Heart right ventricle (tissue), 16 donors: Measurements from ENCODE around the gene CLTA. TPM values are rescaled to one million over a fixed set of nuclear protein-coding genes. Genes with fewer than 3 reads are reported as not detected.

ENCODE experiments used
- ATAC-seq, 8 donors: fragments of 200-7000 bp; cut with Tn5 transposase; one replicate each; pipeline ENCODE4 v1.9.1; 2020; ENCODE audit warnings: mild to moderate bottlenecking in 8 of 8, moderate library complexity in 8 of 8, moderate number of reproducible peaks in 1 of 8
- DNase-seq, 2 donors: peaks; one replicate each; pipeline ENCODE4 v3.0.0-alpha.2; 2020
- H3K27ac ChIP-seq, 10 donors: fragments of 200-600 bp; sonication (generic) in 2 of 10; one replicate each; pipeline versions ENCODE4 v1.5.0 to v1.8.0; 2020 to 2022; ENCODE audit warnings: mild to moderate bottlenecking in 3 of 10
- H3K27me3 ChIP-seq, 7 donors: fragments of 200-600 bp; one replicate each; pipeline ENCODE4 v1.8.0; 2021 to 2022; ENCODE audit warnings: mild to moderate bottlenecking in 2 of 7
- H3K36me3 ChIP-seq, 9 donors: fragments of 200-600 bp; sonication (generic) in 1 of 9; one replicate each; pipeline versions ENCODE4 v1.5.0 to v1.8.0; 2020 to 2022; ENCODE audit warnings: mild to moderate bottlenecking in 2 of 9
- H3K4me1 ChIP-seq, 9 donors: fragments of 200-600 bp; sonication (generic) in 1 of 9; one replicate each; pipeline versions ENCODE4 v1.5.0 to v1.8.0; 2020 to 2022; ENCODE audit warnings: mild to moderate bottlenecking in 4 of 9
- H3K4me3 ChIP-seq, 10 donors: fragments of 200-600 bp; sonication (generic) in 2 of 10; one replicate each; pipeline versions ENCODE4 v1.5.0 to v1.8.0; 2020 to 2022; ENCODE audit warnings: mild to moderate bottlenecking in 7 of 10, moderate library complexity in 2 of 10
- H3K9me3 ChIP-seq, 11 donors: fragments of 200-600 bp in 10 of 11; sonication (generic) in 2 of 11; one replicate each; pipeline versions ENCODE4 v1.5.0 to v1.8.0; 2013 to 2022; ENCODE audit warnings: mild to moderate bottlenecking in 2 of 11, control low read depth in 1 of 11, moderate library complexity in 1 of 11
- WGBS, 2 donors: extraction: QIAGEN DNeasy Blood & Tissue Kit; methylation state at CpG; one replicate each; pipeline ENCODE4 v1.1.7; 2013; ENCODE audit warnings: inconsistent platforms in 1 of 2; 5-methylcytosine and 5-hydroxymethylcytosine counted together
- intact Hi-C, 10 donors: fragments of 100-400 bp; cut with DNase I; formaldehyde crosslinking; loops; one replicate each; pipeline versions ENCODE4 v1.11.1 to v1.14.2; 2022
- polyA plus RNA-seq, 2 donors: library from polyadenylated mRNA; stranded (reverse); fragments of 200-250 nt; gene quantifications; one replicate each; pipeline ENCODE4 v1.2.3, GENCODE V29; 2013
- total RNA-seq, 10 donors: library from RNA; stranded (reverse); fragmentation: NEBNext Ultra II Directional in 3 of 10; extraction: Animal tissue kit (Norgen Biotek cat#: 25700) in 3 of 10; gene quantifications; one replicate each; pipeline versions ENCODE4 v1.2.1 to v1.2.4, GENCODE V29; 2021 to 2023
- TF ChIP-seq, protein P1 (sequence below), 9 donors: fragments of 200-600 bp; sonication (generic) in 2 of 9; IDR thresholded peaks; one replicate each; pipeline versions ENCODE4 v1.5.0 to v1.8.0; 2021 to 2022; ENCODE audit warnings: antibody characterized with exemption in 9 of 9, mild to moderate bottlenecking in 5 of 9, moderate library complexity in 1 of 9
- donor health status: Arrhythmogenic right ventricular cardiomyopathy.
- donor health status: ischemic (EF 13 %, LVEDD 7.1; RV severe dilation, severe dysfunction).
- donor health status: healthy with polysubstance abuse.
- donor health status: DM: no; HTN: yes; CAD: no.
- donor health status: DM: no; HTN: no; CAD: no.
- donor health status: ischemic (EF 25% LVEDD 6.9; RV normal size, moderate dysfunction).
- donor health status: ischemic (EF 25% LVEDD 5.7; RV mildly dilated, moderate dysfunction).
- donor health status: healthy.
- donor health status: DM: yes; HTN: yes; CAD: no.
- donor health status: Ischemic cardiomyopathy.
- donor health status: ischemic (EF 35%, LVEDD 5.7; RV mildly dilated, moderate dysfunction).
- donor health status: nonischemic (EF 11% LVEDD 7.7; RV severe dilation, severe dysfunction).
- donor health status: DM: yes; HTN: yes; CAD: no.
- donor health status: PGD.
- donor health status: ischemic (EF 29% LVEDD 5.4; RV normal size, mild dysfunction).
- donor health status: nonischemic (EF 23%, LVEDD 6.1; RV moderate dilation, normal function).

CLTA gene
- total and polyA plus RNA-seq, 12 donors: 34.3 to 138 (median 48.8) TPM

- H3K4me3 ChIP-seq: no peak overlapping the region
- no peaks in the 10 kb centered on the region for H3K9me3 ChIP-seq
- no peaks in the 10 kb centered on the region for H3K27me3 ChIP-seq
- peaks cover 4 to 18% (median 13%) of the 10 kb centered on the region in 9 donors for H3K4me1 ChIP-seq
- DNase-seq (no peak), ATAC-seq (no peak)
- intact Hi-C loops: loop anchor here in 1 of 10 donors (5.0 kb wide), 1 partner anchor 140 kb away; no protein-coding TSS in a partner anchor
- no peak overlapping the region for H3K27ac ChIP-seq
- TF ChIP-seq, protein P1, sequence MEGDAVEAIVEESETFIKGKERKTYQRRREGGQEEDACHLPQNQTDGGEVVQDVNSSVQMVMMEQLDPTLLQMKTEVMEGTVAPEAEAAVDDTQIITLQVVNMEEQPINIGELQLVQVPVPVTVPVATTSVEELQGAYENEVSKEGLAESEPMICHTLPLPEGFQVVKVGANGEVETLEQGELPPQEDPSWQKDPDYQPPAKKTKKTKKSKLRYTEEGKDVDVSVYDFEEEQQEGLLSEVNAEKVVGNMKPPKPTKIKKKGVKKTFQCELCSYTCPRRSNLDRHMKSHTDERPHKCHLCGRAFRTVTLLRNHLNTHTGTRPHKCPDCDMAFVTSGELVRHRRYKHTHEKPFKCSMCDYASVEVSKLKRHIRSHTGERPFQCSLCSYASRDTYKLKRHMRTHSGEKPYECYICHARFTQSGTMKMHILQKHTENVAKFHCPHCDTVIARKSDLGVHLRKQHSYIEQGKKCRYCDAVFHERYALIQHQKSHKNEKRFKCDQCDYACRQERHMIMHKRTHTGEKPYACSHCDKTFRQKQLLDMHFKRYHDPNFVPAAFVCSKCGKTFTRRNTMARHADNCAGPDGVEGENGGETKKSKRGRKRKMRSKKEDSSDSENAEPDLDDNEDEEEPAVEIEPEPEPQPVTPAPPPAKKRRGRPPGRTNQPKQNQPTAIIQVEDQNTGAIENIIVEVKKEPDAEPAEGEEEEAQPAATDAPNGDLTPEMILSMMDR (IDR thresholded peaks at IDR 0.05): no peak
- no peaks in the 10 kb centered on the region for H3K36me3 ChIP-seq
Measured at GRCh38 chr9:36187414-36187813, 3.3 kb upstream of the CLTA start.

DNA sequence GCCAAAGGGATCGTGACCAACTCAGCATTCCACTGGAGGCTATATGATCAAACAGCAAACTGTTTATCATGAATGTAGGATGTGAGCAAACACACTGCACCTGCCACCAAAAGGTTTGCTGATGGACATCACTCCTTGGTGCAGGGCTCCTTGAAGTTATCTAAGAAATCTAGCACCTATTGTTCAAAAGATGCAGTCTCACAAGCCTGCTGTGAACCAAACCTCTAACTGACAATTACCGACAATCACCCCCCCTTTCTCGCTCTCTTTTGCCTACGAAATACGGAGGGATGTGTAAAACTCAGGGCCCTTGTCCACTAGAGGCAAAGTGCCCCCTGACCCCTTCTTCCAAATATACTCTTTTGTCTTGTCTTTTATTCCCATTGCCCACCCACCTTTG lies 2.5 kb upstream of the CLTA start:
- ATAC-seq: no peak
- H3K27ac ChIP-seq: no peak overlapping the region
- TF ChIP-seq, protein P1 (IDR thresholded peaks at IDR 0.05): no peak
- H3K9me3 ChIP-seq: no peaks in the 10 kb centered on the region
- intact Hi-C loops: loop anchor here in 1 of 10 donors (5.0 kb wide), 1 partner anchor 139 kb away; no protein-coding TSS in a partner anchor
- no peaks in the 10 kb centered on the region for H3K27me3 ChIP-seq
- no peak overlapping the region for H3K4me3 ChIP-seq
- peaks cover 10 to 26% (median 21%) of the 10 kb centered on the region in 9 donors for H3K4me1 ChIP-seq
- WGBS, 2 donors: 87 to 90% methylated on average over 5 of the region's 5 CpGs
- no peaks in the 10 kb centered on the region for H3K36me3 ChIP-seq
- no peak for DNase-seq

- Histone ChIP-seq H3K27me3 (no peaks in the 10 kb centered on the region), H3K9me3 (no peaks in the 10 kb centered on the region), H3K4me1 (peaks cover 12 to 44% (median 38%) of the 10 kb centered on the region in 9 donors), H3K4me3 (peak overlapping the region; percentile 15 to 97 (median 85)), H3K27ac (peak overlapping the region in 9 of 10 donors; percentile 83 to 95 (median 89)), H3K36me3 (peaks cover 0 to 11% (median 0%) of the 10 kb centered on the region in 9 donors)
- ATAC-seq: no peak
- DNase-seq: no peak
- intact Hi-C loops: loop anchor here in 7 of 10 donors (2.0 to 10.0 kb wide), 6 partner anchors 67 to 372 kb away; partner anchors contain the start of gene GNE (in 2 of the 7)
- WGBS, 2 donors: 5 to 6% methylated on average over 9 of the region's 9 CpGs
- TF ChIP-seq, protein P1 (IDR thresholded peaks at IDR 0.05): no peak
Measured at GRCh38 chr9:36189976-36190375, 745 bp upstream of the CLTA start.

DNA sequence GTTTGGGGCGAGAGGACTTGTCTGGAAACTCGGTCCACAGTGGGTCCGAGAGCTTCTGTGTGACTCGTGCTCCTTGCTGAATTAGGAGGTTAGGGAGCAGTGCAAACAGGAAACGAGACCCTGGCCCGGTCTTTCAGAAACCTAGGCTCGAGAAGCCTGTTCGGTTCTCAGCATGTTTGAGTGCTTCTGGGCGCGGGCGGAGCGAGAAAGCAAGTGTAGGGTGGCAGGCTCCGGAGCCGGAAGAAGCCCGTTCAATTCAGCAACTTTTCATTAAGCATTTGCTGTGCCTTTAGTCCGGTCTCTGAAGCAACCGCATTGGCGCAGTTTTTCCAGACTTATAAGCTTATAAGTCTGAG lies 547 bp downstream of the CLTA start:
- Histone ChIP-seq H3K36me3 (peaks cover 0 to 24% (median 0%) of the 10 kb centered on the region in 9 donors), H3K27ac (peak overlapping the region; percentile 37 to 95 (median 88)), H3K4me1 (peaks cover 12 to 45% (median 38%) of the 10 kb centered on the region in 9 donors), H3K9me3 (no peaks in the 10 kb centered on the region), H3K27me3 (no peaks in the 10 kb centered on the region), H3K4me3 (peak overlapping the region; percentile 64 to 97 (median 85))
- DNase-seq (peak in 1 of 2 donors; percentile 30), ATAC-seq (peak in 2 of 8 donors; percentile 4 to 7)
- intact Hi-C loops: loop anchor here in 6 of 10 donors (2.0 to 10.0 kb wide), 6 partner anchors 66 to 371 kb away; partner anchors contain the start of gene GNE (in 2 of the 6)
- TF ChIP-seq, protein P1 (IDR thresholded peaks at IDR 0.05): no peak
- 0 to 1% methylated on average over 18 of the region's 18 CpGs for WGBS, 2 donors
